Keratinocyte (primary cell): ENCODE results near the gene CXCL10. TPM values are rescaled to one million over a fixed set of nuclear protein-coding genes. Genes with fewer than 3 reads are reported as not detected.

ENCODE experiments used
- DNase-seq: peaks from one replicate; pipeline ENCODE4 v3.0.0-alpha.2; 2011; ENCODE audit warnings: low read depth, missing footprints, low spot score
- FAIRE-seq: peaks from 2 replicates; lab custom pipeline; 2011; peaks lifted over from hg19 to GRCh38; lab: Jason Lieb, UNC
- H2AFZ ChIP-seq: 2 replicates; pipeline ENCODE4 v1.6.0; 2012; ENCODE audit warnings: low read length, control low read depth, inconsistent platforms; ENCODE audit not compliant: control insufficient read depth
- H3K27ac ChIP-seq: 2 replicates; pipeline ENCODE4 v1.5.1; 2011; ENCODE audit warnings: low read length; ENCODE audit not compliant: control insufficient read depth, insufficient read depth
- H3K27me3 ChIP-seq: 3 replicates; pipeline ENCODE4 v1.6.0; 2011; ENCODE audit warnings: low read length; ENCODE audit not compliant: control insufficient read depth, insufficient read depth; ENCODE audit errors: extremely low read depth
- H3K36me3 ChIP-seq, 2 experiments: 2 replicates in 1 of 2; 3 replicates in 1 of 2; pipeline ENCODE4 v1.5.1; 2011; ENCODE audit warnings: low read length in 2 of 2, mild to moderate bottlenecking in 1 of 2; ENCODE audit not compliant: control insufficient read depth in 2 of 2, insufficient read depth in 2 of 2; ENCODE audit errors: extremely low read depth in 1 of 2
- H3K4me1 ChIP-seq: 3 replicates; pipeline ENCODE4 v1.5.1; 2011; ENCODE audit warnings: low read length; ENCODE audit not compliant: control insufficient read depth, insufficient read depth; ENCODE audit errors: extremely low read depth
- H3K4me2 ChIP-seq: 3 replicates; pipeline ENCODE4 v1.6.0; 2011; ENCODE audit warnings: low read depth, low read length; ENCODE audit not compliant: control insufficient read depth, insufficient read depth; ENCODE audit errors: extremely low read depth
- H3K4me3 ChIP-seq, 3 experiments: fragments of 200-600 bp in 1 of 3; sonication (generic) in 1 of 3; 2 replicates in 2 of 3; 3 replicates in 1 of 3; pipeline ENCODE4 v1.5.1; 2011 to 2016; ENCODE audit warnings: low read length in 3 of 3, mild to moderate bottlenecking in 3 of 3, control low read depth in 2 of 3, inconsistent platforms in 1 of 3, low read depth in 1 of 3, mixed read lengths in 1 of 3, mixed run types in 1 of 3, moderate library complexity in 1 of 3; ENCODE audit not compliant: control insufficient read depth in 2 of 3, insufficient read depth in 2 of 3; ENCODE audit errors: extremely low read depth in 1 of 3
- H3K79me2 ChIP-seq: 2 replicates; pipeline ENCODE4 v1.6.0; 2012; ENCODE audit warnings: low read length; ENCODE audit not compliant: control insufficient read depth, insufficient read depth
- H3K9ac ChIP-seq: 3 replicates; pipeline ENCODE4 v1.6.0; 2011; ENCODE audit warnings: low read length; ENCODE audit not compliant: control insufficient read depth, insufficient read depth; ENCODE audit errors: extremely low read depth
- H3K9me1 ChIP-seq: 3 replicates; pipeline ENCODE4 v1.6.0; 2011; ENCODE audit warnings: low read length; ENCODE audit not compliant: control insufficient read depth, insufficient read depth; ENCODE audit errors: extremely low read depth
- H3K9me3 ChIP-seq: 2 replicates; pipeline ENCODE4 v1.5.1; 2012; ENCODE audit warnings: low read depth, low read length; ENCODE audit not compliant: control insufficient read depth
- H4K20me1 ChIP-seq: 3 replicates; pipeline ENCODE4 v1.6.0; 2011; ENCODE audit warnings: low read length; ENCODE audit not compliant: control insufficient read depth, insufficient read depth; ENCODE audit errors: extremely low read depth
- EZH2 ChIP-seq: IDR thresholded peaks from one replicate; pipeline ENCODE4 v1.6.1; 2012; ENCODE audit warnings: inconsistent platforms, mild to moderate bottlenecking, low read length, moderate library complexity
- dilution Hi-C: fragments of 300-500 bp; cut with MboI; formaldehyde crosslinking; loops from one replicate; pipeline ENCODE4 v1.7.0; 2020; ENCODE audit warnings: low sequenced_read_pairs; ENCODE audit not compliant: extremely low pct_ligation_motif_present
- polyA plus RNA-seq, 5 experiments: library from polyadenylated mRNA; depleted of rRNA in 3 of 5; stranded (reverse) in 3 of 5; stranded (forward) in 1 of 5; unstranded in 1 of 5; fragments of >200 nt; gene quantifications; 1 replicate in 1 of 5; 2 replicates in 3 of 5; 3 replicates in 1 of 5; pipeline versions ENCODE4 v1.2.1 to v1.2.3, GENCODE V29; 2011 to 2012; ENCODE audit warnings: missing spikeins in 2 of 5, low read depth in 1 of 5, low replicate concordance in 1 of 5
- TF ChIP-seq, protein P1 (sequence below), 3 experiments: IDR thresholded peaks in 1 of 3; conservative IDR thresholded peaks in 1 of 3; optimal IDR thresholded peaks in 1 of 3; 2 replicates in 2 of 3; 3 replicates in 1 of 3; pipeline versions ENCODE3 to v1.5.1; 2011; ENCODE audit warnings: low read length in 3 of 3, mild to moderate bottlenecking in 3 of 3, moderate library complexity in 2 of 3, control low read depth in 1 of 3, inconsistent platforms in 1 of 3; ENCODE audit not compliant: insufficient read depth in 2 of 3; ENCODE audit errors: extremely low read depth in 1 of 3

The CXCL10 gene
- polyA plus RNA-seq, 1 donor (not counting 4 experiments of a cell fraction or from before 2014, with no cell fraction given) = 0.72 TPM

GRCh38 chr4:76022031-76022430 is 1.3 kb downstream of the CXCL10 start:
- no peak overlapping the region for H2AFZ ChIP-seq
- peaks cover 6% of the 10 kb centered on the region for H3K4me1 ChIP-seq
- no peak overlapping the region for H3K4me2 ChIP-seq
- no peaks in the 10 kb centered on the region for H3K36me3 ChIP-seq
- no peak for TF ChIP-seq EZH2
- TF ChIP-seq, protein P1, sequence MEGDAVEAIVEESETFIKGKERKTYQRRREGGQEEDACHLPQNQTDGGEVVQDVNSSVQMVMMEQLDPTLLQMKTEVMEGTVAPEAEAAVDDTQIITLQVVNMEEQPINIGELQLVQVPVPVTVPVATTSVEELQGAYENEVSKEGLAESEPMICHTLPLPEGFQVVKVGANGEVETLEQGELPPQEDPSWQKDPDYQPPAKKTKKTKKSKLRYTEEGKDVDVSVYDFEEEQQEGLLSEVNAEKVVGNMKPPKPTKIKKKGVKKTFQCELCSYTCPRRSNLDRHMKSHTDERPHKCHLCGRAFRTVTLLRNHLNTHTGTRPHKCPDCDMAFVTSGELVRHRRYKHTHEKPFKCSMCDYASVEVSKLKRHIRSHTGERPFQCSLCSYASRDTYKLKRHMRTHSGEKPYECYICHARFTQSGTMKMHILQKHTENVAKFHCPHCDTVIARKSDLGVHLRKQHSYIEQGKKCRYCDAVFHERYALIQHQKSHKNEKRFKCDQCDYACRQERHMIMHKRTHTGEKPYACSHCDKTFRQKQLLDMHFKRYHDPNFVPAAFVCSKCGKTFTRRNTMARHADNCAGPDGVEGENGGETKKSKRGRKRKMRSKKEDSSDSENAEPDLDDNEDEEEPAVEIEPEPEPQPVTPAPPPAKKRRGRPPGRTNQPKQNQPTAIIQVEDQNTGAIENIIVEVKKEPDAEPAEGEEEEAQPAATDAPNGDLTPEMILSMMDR (optimal IDR thresholded peaks at IDR 0.05 in 1 of 3, IDR thresholded peaks at IDR 0.05 in 1 of 3, conservative IDR thresholded peaks at IDR 0.05 in 1 of 3; ENCODE audit: extremely low read depth in 1 of 3, insufficient read depth in 2 of 3, low read length in 3 of 3) = no peak
- no peak overlapping the region for H3K9ac ChIP-seq
- no peaks in the 10 kb centered on the region for H4K20me1 ChIP-seq
- DNase-seq (no peak), FAIRE-seq (no peak)
- dilution Hi-C loops = no loop called here
- no peaks in the 10 kb centered on the region for H3K9me3 ChIP-seq
- no peak overlapping the region for H3K4me3 ChIP-seq
- H3K79me2 ChIP-seq = no peaks in the 10 kb centered on the region
- H3K27me3 ChIP-seq = no peaks in the 10 kb centered on the region
- no peaks in the 10 kb centered on the region for H3K9me1 ChIP-seq
- no peak overlapping the region for H3K27ac ChIP-seq

- Histone ChIP-seq H3K79me2 (no peaks in the 10 kb centered on the region), H3K4me3 (no peak overlapping the region), H3K9me1 (no peaks in the 10 kb centered on the region), H3K27me3 (no peaks in the 10 kb centered on the region), H3K4me2 (no peak overlapping the region), H3K4me1 (peaks cover 26% of the 10 kb centered on the region), H3K27ac (no peak overlapping the region), H2AFZ (peak overlapping the region; percentile 6), H3K9me3 (no peaks in the 10 kb centered on the region), H3K36me3 (no peaks in the 10 kb centered on the region), H4K20me1 (no peaks in the 10 kb centered on the region), H3K9ac (no peak overlapping the region)
- peak; percentile 29 for FAIRE-seq
- no peak for DNase-seq
- dilution Hi-C loops = no loop called here
- TF ChIP-seq EZH2 = no peak
- TF ChIP-seq, protein P1 (optimal IDR thresholded peaks at IDR 0.05 in 1 of 3, IDR thresholded peaks at IDR 0.05 in 1 of 3, conservative IDR thresholded peaks at IDR 0.05 in 1 of 3; ENCODE audit: extremely low read depth in 1 of 3, insufficient read depth in 2 of 3, low read length in 3 of 3) = no peak
Observed at GRCh38 chr4:76017056-76017686, 6.1 kb downstream of the CXCL10 start.
